HepG2 (cell line): Measurements from ENCODE around the gene AKT2. TPM values are rescaled to one million over a fixed set of nuclear protein-coding genes. Genes with fewer than 3 reads are reported as not detected.

Source experiments
- ATRX ChIP-seq: sonication (generic); formaldehyde crosslinking; IDR thresholded peaks from 2 replicates; pipeline ENCODE4 v1.4.0; 2020; ENCODE audit warnings: missing genetic modification reagents, borderline replicate concordance
- CEBPZ ChIP-seq: IDR thresholded peaks from 2 replicates; pipeline ENCODE4 v1.6.1; 2012; ENCODE audit warnings: low read length, improper control_type of control experiment
- GABPB1 ChIP-seq: IDR thresholded peaks from 2 replicates; pipeline ENCODE4 v1.6.1; 2016; ENCODE audit warnings: mild to moderate bottlenecking, missing genetic modification reagents, moderate library complexity, missing compliant biosample characterization
- MTA1 ChIP-seq: sonication (generic); formaldehyde crosslinking; IDR thresholded peaks from 2 replicates; pipeline ENCODE4 v1.4.0; 2020; ENCODE audit warnings: missing genetic modification reagents, mild to moderate bottlenecking, borderline replicate concordance
- MTF2 ChIP-seq: sonication (generic); formaldehyde crosslinking; IDR thresholded peaks from 2 replicates; pipeline ENCODE4 v1.5.0; 2020; ENCODE audit warnings: missing genetic modification reagents, borderline replicate concordance
- NFATC3 ChIP-seq: sonication (generic); formaldehyde crosslinking; IDR thresholded peaks from 2 replicates; pipeline ENCODE4 v1.5.1; 2020; ENCODE audit warnings: mild to moderate bottlenecking, missing genetic modification reagents
- TEAD2 ChIP-seq: sonication (generic); formaldehyde crosslinking; IDR thresholded peaks from 2 replicates; pipeline ENCODE4 v1.9.0; 2021; ENCODE audit warnings: missing genetic modification reagents
- ZBTB2 ChIP-seq: sonication (generic); formaldehyde crosslinking; IDR thresholded peaks from 2 replicates; pipeline ENCODE4 v1.8.0; 2022; ENCODE audit warnings: low read depth, missing genetic modification reagents
- ZNF318 ChIP-seq: sonication (generic); formaldehyde crosslinking; IDR thresholded peaks from 2 replicates; pipeline ENCODE4 v1.4.0; 2020; ENCODE audit warnings: mild to moderate bottlenecking, missing genetic modification reagents
- ZNF343 ChIP-seq: sonication (generic); formaldehyde crosslinking; IDR thresholded peaks from 2 replicates; pipeline ENCODE4 v1.4.0; 2020; ENCODE audit warnings: mild to moderate bottlenecking, missing genetic modification reagents
- polyA plus RNA-seq, 8 experiments: library from polyadenylated mRNA; depleted of rRNA in 3 of 8; stranded (reverse) in 7 of 8; unstranded in 1 of 8; fragments of >200 nt; fragmentation: Illumina TruSeq in 4 of 8; extraction: Trizol in 4 of 8; gene quantifications; 2 replicates each; pipeline versions ENCODE4 v1.2.1 to v1.2.3, GENCODE V29; 2011 to 2016; ENCODE audit warnings: low read depth in 4 of 8, missing spikeins in 1 of 8, mixed read lengths in 1 of 8; ENCODE audit not compliant: insufficient read depth in 1 of 8
- total RNA-seq, 5 experiments: library from RNA; depleted of rRNA; stranded (reverse); fragments of >200 nt; fragmentation: Illumina TruSeq; extraction: Trizol; gene quantifications; 2 replicates each; pipeline ENCODE4 v1.2.3, GENCODE V29; 2016; ENCODE audit warnings: low read depth in 1 of 5
- TF ChIP-seq, protein P1 (sequence below): sonication (generic); formaldehyde crosslinking; IDR thresholded peaks from 2 replicates; pipeline ENCODE4 v1.9.0; 2021; ENCODE audit warnings: missing genetic modification reagents, mild to moderate bottlenecking, borderline replicate concordance

AKT2 gene
- total and polyA plus RNA-seq, 2 of the 13 experiments (the other 11 are each of a cell fraction or from before 2014, with no cell fraction given), result 82.1 to 173 TPM

- TF ChIP-seq ZBTB2 (peak; percentile 20; the same call in 1 of the 2 replicates), CEBPZ (no peak), NFATC3 (CRISPR knock-in tag) (0 out of 2 replicates have a peak, but pooled peaks have one; percentile 20), ZNF318 (no peak), ATRX (CRISPR knock-in tag) (no peak), GABPB1 (peak; percentile 79), MTA1 (CRISPR knock-in tag) (no peak; the same call in 1 of the 2 replicates), MTF2 (no peak), ZNF343 (peak; percentile 63; the same call in 1 of the 2 replicates), TEAD2 (CRISPR knock-in tag) (no peak)
- TF ChIP-seq, protein P1, sequence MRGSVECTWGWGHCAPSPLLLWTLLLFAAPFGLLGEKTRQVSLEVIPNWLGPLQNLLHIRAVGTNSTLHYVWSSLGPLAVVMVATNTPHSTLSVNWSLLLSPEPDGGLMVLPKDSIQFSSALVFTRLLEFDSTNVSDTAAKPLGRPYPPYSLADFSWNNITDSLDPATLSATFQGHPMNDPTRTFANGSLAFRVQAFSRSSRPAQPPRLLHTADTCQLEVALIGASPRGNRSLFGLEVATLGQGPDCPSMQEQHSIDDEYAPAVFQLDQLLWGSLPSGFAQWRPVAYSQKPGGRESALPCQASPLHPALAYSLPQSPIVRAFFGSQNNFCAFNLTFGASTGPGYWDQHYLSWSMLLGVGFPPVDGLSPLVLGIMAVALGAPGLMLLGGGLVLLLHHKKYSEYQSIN (CRISPR knock-in tag), result no peak
These were observed 94.0 kb downstream of the AKT2 start, which contains the start of gene MAP3K10 (continued) for GRCh38 chr19:40190891-40191835.
